SHP77 (cell line): ENCODE data around the gene OCA2.

Experiments used
- DNase-seq, 2 experiments: peaks; one replicate each; lab custom pipeline; 2025; lab: John Stamatoyannopoulos, UW

OCA2 gene

DNA sequence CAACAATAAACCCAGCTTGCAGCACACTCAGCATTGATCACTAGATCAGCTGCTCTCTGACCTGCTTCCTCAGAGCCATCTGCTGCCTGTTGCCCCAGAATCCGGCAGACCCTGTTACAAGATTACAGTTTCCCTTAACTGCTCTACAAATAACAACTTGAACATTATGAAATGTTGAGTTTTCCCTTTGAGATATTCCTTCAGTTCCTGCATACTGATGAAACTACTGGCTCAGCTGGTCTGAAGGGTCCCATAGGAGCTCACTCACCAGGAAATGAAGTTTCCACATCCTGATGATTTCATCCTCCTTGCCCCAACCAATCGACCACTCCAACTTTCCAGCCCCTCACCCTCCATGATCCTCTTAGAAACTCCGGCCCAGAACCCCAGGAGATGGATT lies 281.9 kb downstream of the OCA2 start:
- DNase-seq, result no peak

DNA sequence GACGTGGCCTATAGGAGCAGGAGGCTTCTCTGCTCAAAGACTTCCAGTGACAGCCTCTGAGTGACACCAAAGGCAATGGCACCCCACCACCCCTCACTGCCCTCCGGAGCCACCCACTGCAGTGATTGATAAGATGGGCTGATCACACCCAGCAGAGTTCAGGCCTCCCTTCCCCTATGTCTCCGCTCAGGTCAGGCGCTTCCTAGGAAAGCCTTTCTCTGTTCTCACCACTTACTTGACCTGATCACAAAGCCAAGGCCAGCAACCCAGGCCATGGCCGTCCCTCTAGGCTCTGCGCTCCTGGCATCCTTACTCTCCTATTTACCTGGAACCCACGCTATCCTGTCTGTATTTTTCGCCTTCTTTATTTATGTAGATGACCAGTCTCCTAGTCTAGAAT lies 282.3 kb downstream of the OCA2 start:
- DNase-seq, result no peak

DNA sequence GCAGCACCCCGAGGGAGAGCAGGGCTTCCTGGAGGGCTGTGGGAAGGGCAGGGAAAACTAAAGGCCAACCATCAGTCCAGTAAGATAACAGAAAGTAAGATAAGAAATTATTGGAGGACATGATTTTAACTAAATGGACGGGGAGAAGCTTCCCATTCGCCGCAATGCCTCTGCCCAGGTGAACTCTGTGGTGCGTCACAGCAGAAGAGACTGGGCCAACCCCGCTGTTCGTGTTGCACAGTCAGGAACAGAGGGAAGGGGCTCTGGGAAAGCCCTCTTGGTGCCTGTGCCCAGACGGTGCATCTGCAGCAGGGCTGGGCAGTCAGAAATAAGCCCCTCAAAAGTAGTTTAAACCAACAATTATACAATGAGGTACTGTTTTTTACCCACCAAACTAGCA lies 284.1 kb downstream of the OCA2 start:
- no peak for DNase-seq

DNA sequence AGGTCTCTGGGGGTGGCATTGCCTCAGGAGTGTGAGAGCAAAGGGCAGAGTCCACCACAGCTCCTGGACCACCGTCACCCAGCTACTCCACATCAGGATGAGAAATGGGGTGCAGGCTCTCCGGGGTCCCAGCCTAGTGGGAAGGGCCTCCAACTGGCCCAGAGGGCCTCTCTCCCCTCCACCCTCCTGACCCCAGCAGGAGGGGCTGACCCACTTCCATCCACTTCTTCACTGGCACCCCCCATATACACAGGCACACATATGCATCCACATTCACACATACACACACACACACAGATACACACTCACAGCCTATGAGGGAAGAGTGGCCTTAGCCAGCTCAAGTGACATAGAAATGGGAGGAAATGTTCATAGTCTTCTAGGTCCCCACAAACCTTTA lies 286.0 kb downstream of the OCA2 start:
- DNase-seq, result no peak

DNA sequence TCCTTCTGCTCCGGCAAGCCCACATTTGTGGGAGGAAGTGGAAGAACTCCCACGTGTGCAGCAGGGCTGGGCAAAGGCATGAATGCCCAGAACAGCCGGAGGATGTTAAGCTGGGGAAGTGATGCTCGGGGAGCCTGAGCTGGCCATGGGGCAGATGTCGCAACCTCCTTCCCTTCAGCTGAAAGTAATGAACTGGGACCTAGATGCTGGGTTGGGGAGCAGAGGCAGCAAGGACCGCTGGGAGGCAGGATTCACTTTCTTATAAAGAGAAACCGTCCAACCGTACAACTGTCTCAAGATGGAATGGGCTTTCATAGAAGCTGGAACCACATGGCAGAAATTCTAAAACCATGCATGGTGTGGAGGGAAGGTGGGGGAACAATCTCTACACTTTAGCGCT lies 290.9 kb downstream of the OCA2 start:
- DNase-seq, result no peak

DNA sequence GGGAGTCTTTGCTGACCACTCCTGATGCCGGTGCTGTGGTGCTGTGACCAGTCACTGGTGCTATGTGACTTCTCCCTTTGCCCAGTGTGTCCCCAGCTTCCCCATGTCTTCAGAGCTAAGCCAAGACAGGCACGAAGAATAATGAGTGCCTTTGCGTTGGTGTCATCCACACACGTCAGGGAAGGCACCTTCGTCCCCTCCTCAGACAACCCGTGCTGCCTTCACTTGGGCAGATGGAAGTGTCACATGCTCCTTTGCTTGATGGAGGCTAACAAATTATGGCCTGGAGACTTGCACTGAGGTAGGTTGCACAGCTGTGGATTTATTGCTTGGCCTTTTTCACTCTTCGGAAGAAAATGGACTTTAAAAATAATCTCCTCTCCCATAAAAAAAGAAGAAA lies 291.8 kb downstream of the OCA2 start:
- DNase-seq, result no peak

DNA sequence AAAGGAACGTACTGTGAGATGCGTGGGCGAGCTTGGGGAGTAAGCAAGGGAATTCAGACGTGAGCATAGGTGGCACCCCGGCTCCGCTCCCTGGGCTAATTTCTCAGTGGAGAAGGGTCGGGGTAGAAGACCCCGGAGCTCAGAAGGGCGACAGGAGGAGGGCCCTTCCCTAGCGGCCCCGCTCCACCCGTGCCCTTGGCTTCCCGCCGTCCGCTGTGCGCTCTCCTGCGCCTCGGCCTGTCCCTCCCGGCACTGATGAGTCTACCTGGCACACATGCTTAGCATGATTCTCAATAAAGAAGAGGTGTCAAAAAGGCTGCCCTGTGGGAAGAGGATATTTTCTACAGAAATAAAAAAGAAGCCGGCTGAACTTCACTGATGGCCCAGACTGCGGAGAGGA lies 292.7 kb downstream of the OCA2 start:
- no peak for DNase-seq

DNA sequence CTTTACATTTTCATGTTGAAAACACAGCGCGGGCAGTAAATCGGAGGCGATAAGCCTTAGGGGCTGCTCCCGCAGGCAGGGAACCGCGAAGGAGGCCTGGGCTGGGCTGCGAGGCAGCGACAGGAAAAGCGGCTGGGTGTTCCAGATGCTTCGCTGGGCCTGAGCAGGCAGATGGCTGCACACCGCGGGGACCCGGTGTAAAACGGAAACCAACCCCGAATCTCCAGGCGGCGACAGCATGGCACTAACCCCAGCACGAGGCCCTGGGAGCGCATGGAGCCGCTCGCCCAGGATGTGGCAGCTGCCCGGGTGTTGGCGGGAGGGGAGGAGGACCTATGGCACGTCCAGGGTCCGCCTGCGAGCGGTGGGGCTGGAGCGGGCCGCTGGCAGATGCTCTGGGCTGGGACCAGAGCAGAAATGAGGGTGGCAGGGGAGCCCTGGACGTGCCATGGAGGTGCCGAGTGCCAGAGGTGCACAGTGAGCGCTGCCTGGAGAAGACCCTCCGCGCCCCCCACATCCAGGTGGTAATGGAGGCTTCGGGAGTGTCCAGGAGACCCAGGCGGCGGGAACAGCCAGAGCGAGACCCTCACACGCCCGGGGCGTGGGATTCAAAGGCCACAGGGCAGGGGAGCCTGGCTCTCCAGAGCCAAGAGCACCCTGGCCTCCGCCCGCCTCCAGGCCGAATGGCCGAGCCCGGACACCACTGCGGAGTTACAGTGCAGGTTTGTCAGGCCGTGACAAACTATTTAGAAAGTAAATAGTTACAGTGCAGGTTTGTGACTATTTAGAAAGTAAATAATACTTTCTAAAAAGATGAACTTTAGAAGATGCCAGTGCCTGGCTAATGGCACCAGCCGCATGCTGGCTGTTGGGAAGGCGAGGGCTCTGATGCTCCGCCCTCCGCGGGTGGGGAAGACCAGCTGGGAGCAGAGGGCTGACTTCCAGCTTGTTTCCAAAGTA lies 293.6 kb downstream of the OCA2 start:
- DNase-seq, result no peak

DNA sequence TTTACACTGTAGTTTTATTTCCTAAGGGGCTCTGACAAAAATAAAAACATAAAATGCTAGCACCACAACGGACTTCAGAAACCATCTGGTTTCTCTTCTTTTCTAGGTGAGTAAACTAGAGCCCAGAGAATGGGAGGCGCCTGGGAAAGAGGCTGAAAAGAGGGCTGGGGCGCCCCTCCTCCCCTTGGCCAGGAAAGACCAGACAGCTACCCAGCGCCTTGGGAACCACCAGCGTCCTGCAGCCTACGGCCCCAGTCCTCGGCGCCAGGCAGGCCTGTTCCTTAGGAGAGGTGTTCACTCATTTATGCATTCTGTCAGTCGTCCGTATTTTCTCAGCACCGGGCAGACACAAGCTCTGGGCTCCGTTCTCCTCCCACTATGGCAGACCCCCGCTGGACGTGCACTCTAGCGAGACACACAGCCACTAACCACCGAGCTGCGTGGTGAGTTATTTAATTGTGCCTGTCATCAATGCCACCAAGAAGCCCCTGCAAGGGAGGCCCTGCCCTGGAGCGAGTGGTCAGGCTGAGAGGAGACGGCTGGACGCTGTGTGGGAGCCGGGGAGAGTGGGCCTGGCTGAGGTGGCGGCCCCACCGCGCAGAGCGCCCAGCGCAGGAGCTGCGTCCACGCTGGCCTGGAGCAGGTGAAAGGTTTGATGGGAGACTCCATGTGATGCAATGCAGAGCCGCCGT lies 294.4 kb downstream of the OCA2 start:
- DNase-seq, result no peak

DNA sequence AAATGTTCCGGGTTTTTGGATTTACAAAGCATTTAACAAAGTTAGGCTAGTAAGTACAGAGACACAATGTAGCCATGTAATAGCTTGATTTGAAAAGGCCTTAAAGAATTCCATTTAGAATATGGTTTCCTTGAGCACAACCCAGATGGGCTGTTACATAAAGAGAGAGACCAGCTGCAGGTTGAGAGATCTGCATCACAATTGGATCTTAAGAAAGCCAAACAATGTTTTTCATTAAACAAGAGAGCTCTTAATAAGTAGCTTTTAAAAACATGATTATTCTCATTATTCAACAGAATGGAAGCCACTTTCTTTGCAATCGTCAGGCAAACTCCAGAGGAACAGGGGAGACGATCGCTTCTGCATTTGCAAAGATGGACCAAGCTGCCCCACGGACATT lies 300.3 kb downstream of the OCA2 start:
- DNase-seq, result no peak

DNA sequence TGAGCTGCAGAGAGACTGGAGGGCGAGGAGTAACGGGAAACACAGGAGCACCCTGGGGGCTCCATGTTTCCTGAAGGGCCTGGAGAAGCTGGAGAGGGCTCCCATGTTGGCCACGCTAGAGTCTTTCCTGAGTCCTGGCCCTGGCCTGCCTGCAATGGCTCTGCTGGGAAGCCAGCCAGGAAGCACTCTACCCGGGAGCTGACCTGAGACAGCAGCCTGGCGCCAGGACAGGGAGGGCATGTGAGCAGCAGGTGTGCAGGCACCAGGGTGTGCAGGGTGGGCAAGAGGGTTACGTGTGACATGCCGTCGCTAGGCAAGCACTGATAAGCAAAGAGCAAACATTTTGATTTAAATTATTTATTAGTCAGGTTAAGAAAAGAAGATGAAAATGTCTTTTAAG lies 301.4 kb downstream of the OCA2 start:
- peak; percentile 39 to 78 for DNase-seq

DNA sequence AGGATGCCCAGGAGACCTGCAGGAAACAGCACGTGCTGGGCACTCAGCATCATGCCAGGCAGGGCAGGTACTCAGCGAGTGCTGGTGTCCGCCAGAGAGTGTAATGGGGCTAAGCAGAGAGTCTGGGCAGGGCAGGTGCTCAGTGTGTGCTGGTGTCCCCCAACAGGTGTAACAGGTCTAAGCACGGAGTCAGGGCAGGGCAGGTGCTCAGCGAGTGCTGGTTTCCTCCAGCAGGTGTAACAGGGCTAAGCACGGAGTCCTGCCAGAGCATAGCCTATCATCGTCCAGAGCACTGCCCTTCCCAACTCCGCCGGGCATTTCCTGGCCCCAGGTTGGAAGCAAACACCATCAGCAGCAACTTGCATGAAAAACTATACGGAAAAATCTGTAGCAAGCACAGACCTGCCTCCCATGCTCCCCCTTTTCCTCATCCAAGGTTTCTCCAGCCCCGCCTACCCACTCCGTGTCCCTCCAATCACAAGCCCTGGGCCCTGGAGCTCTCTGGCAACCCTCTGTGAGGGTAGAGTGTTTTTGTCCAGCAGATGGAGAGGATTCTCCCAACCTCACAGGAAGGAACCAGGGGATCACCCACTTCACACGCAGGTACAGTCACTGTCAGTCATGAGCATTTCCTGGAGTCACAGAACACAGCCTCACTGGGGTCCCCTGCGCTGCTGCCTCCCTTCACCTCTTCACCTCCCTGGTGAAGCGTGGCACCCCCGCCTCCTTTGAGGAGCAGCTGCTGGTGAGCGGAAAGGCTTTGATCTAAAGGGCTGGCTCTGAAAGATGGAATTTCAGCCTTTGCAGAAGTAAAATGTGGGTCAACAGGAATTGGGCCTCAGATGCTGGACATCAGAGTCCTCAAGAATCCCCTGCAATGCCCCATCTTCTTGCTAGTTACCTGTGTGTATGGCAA lies 302.5 kb downstream of the OCA2 start:
- DNase-seq, result no peak

DNA sequence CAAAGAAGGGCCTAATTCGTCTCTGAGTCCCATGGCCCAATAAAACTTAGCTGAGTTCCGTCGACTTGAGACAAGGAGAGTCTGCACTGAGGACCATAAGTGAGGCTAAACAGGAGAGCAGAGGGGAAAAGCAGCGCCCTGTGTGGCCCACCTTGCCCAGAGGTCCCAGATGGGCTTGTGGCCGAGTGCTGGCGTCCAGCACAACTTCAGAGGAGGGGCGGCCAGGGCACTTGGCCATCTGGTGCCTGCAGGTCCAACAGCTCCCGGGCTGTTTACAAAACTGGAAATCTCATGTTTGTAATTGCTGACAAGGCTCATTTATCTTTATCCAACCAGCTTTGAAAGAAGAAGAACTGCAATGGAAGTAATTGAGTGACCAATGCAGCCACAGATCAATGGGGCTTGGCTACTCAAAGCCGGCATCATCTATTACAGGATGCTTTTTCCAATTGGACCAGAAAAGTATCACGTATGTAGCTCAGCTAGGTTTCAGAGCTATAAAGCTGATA lies 306.3 kb downstream of the OCA2 start:
- no peak for DNase-seq

DNA sequence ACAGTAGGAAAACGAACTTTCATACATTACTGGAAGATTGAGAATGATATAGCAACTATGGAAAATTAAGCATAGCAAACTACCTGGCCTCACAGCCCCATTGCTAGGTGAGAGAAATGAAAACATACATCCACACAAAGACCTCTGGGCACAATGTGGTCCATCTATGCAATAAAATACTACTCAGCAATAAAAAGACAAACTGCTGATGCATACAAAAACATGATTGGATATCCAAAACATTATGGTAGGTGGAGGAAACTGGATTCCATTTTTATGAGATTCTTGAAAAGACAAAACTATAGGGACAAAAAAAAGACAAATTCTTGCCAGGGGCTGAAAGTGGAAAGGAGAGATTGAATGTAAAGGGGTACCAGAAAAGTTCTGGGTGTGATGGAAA lies 308.8 kb downstream of the OCA2 start:
- DNase-seq, result no peak

DNA sequence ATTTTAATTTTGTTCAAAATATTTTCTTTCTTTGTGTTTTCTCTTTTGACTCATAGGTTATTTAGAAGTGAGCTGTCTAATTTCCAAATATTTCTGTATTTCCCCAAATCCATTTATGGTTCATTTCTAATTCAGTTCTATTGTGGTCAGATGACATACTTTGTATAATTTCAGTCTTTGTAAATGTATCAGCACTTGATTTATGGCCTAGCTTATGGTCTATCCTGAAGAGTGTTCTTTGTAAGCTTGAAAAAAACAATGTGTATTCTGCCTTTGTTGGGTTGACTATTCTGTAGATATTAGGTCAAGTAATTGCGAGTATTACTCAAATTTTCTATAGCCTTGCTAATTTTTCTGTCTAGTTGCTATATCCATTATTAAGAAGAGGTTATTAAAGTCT lies 311.2 kb downstream of the OCA2 start:
- no peak for DNase-seq

DNA sequence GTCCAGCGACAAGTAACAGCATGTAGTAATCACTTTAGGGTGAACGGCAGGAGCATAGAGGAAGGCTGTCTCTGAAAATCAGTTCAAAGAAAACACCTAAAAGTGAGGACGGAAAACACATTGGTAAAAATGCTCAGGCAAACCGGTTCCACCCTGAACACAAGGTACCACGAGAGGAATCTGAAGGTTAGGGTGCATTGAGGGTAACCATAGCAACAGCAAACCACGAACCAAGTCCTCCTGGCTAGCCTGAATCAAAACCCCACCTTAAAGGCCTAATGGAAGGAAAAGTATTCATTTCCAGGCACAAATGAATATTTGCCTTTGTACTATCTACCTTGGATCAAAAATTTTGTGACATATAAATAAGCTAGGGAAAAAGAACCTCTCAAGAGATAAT lies 315.0 kb downstream of the OCA2 start:
- DNase-seq, result no peak

DNA sequence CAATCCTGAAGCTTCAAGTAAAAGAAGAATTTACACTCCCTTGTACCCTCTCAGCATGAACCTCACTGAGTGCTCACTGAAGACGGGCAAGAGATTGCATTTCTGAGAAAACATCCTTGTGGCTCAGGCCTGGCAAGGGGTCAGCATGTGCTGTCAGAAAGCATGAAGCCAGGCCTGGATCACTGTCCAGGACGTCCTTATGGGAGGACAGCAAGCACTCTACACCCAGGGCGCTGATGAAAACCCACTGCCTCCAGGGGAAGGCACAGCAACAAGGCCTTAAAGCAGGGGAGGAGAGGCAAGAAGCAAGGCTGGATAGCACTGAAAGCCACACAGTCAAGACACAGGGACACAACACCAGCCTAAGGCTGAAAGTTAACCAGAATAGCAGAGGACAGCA lies 315.4 kb downstream of the OCA2 start:
- no peak for DNase-seq

DNA sequence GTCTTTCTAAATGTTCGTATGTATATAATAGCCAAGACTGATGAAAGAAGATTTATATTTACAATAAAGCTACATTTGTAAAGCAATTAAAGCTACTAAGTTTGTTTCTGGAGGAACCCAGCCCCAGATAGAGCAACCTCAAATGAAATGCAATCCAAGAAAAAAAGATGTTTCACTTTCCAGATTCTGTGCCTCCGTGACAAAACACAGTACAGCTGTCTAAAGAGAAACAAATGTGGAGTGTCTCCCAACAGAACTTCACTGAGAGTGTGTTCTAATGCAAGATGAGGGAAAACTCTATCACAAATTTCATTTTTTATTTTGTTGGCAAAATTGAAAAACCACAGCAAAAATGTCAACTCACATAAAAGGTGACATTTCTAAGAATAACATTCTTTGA lies 317.0 kb downstream of the OCA2 start:
- no peak for DNase-seq

DNA sequence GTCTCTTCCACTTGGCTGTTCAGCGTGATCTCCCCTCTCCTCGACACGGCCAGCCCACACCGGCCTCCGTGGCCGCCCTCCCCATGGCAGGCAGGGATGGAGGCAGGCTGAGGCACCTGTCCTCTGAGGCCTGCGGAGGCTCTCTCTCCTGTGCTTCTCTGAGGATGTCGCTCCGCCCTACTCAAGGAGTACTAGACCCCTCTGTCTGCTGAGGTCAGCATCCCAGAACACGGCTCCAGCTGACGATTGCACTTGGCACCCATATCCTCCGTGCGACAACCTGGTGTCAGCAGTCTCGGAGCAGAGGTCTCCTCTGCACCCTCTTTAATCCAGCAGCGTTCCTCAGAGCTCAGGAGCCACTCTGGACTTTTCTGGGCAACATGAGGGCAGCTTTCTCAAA lies 322.6 kb downstream of the OCA2 start:
- DNase-seq, result no peak

DNA sequence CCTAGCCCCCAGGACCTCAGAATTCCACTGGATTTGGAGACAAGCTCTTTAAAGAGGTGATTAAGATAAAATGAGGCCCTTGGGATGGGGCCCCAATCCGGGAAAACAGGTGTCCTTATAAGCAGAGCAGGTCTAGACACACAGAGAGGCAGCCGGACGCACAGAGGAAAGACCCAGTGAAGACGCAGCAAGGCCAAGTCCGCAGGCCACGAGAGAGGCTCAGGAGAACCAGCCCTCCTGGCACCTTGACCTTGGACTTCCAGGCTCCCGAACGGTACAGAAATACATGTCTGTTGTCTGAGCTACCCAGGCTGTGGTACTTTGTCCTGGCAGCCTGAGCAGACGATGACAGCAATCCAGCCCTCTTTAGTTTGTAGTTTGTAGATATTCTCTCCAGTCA lies 324.5 kb downstream of the OCA2 start:
- no peak for DNase-seq

DNA sequence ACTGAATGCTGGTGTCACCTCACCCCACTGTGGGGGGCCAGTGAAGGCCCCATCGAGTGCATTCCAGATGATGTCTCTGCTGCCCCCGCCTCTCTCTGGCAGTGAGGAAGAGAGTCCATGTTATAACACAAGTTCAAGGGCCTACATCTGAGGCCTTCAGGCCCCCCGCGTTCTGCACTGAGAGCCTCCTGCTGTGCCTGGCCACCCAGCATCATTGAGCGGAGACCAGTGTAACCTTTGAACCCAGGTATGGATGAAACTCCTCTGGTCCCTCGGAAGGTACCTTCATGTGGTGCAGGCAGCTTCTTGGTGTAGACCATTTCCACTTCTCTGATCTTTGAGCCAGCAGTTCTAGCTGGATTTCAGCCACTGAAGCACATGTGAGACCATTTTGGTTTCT lies 324.9 kb downstream of the OCA2 start:
- DNase-seq, result no peak

DNA sequence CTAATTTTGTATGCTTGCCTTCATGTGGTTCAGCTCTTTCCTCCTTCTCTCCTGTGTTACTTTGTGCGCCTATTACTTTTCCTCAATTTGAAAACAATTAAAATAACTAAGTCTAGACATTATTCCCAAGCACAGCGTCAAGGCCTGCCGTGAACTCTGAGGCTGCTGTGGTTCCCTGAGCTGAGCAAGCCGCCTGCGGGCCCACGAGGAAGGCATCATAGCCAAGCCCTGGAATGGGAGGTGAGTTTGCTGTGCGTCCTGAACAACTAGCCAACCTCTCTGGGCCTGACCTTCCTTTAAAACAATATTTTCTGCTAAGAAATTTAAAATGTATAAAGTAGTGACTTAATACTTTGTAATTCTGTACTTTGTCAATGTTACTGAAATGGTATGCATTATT lies 327.2 kb downstream of the OCA2 start:
- DNase-seq, result no peak
